Common myeloid progenitor, CD34-positive (primary cell): Measurements from ENCODE around the gene STK10.
"Not testable (repeated sequence)": the region's sequence is repeated elsewhere in the genome, so short reads cannot be mapped to it uniquely, and the experiment has no call there.

Experiments
- CTCF ChIA-PET: fragments of 350-600 bp; sonication (Branson Sonifier 250); formaldehyde crosslinking; loops from one replicate; lab custom pipeline; 2021; ENCODE audit warnings: antibody characterized with exemption; lab: Charles Lee
- POLR2A ChIA-PET: fragments of 350-600 bp; sonication (Branson Sonifier 250); formaldehyde crosslinking; loops from one replicate; lab custom pipeline; 2021; ENCODE audit warnings: antibody characterized with exemption; lab: Charles Lee
- DNase-seq, 3 donors: peaks; one replicate each; pipeline versions ENCODE4 v3.0.0 to v3.0.0-alpha.2; 2013
- H3K27ac ChIP-seq, 2 experiments: 1 replicate in 1 of 2; 2 replicates in 1 of 2; pipeline ENCODE4 v1.7.0; 2013; ENCODE audit warnings: inconsistent platforms in 2 of 2, low read length in 2 of 2, mild to moderate bottlenecking in 2 of 2, low read depth in 1 of 2, moderate library complexity in 1 of 2; ENCODE audit not compliant: severe bottlenecking in 2 of 2, insufficient read depth in 1 of 2, poor library complexity in 1 of 2
- H3K27me3 ChIP-seq, 5 experiments: replicated peaks in 2 of 5; 1 replicate in 3 of 5; 2 replicates in 2 of 5; pipeline versions ENCODE4 v1.6.1 to v1.7.0; 2013; ENCODE audit warnings: low read length in 4 of 5, mild to moderate bottlenecking in 2 of 5, moderate library complexity in 2 of 5, inconsistent platforms in 1 of 5; ENCODE audit not compliant: insufficient read depth in 5 of 5, control insufficient read depth in 4 of 5
- H3K36me3 ChIP-seq, 4 experiments: 1 replicate in 2 of 4; 2 replicates in 2 of 4; pipeline versions ENCODE4 v1.6.1 to v1.7.0; 2013; ENCODE audit warnings: low read length in 3 of 4, control low read depth in 1 of 4, mild to moderate bottlenecking in 1 of 4; ENCODE audit not compliant: control insufficient read depth in 4 of 4, insufficient read depth in 4 of 4
- H3K4me1 ChIP-seq, 4 experiments: 1 replicate in 3 of 4; 2 replicates in 1 of 4; pipeline versions ENCODE4 v1.6.1 to v1.7.1; 2013; ENCODE audit warnings: low read length in 3 of 4, mild to moderate bottlenecking in 3 of 4, control low read depth in 1 of 4, inconsistent platforms in 1 of 4, moderate library complexity in 1 of 4; ENCODE audit not compliant: control insufficient read depth in 4 of 4, insufficient read depth in 4 of 4; ENCODE audit errors: control extremely low read depth in 1 of 4
- H3K4me3 ChIP-seq, 7 experiments: 1 replicate in 4 of 7; 2 replicates in 3 of 7; pipeline versions ENCODE4 v1.5.1 to v1.7.0; 2013; ENCODE audit warnings: mild to moderate bottlenecking in 7 of 7, low read length in 6 of 7, moderate library complexity in 6 of 7, inconsistent platforms in 2 of 7, low read depth in 2 of 7, control low read depth in 1 of 7; ENCODE audit not compliant: insufficient read depth in 4 of 7, control insufficient read depth in 1 of 7; ENCODE audit errors: extremely low read depth in 1 of 7
- H3K9me3 ChIP-seq, 5 experiments: 1 replicate in 4 of 5; 2 replicates in 1 of 5; pipeline versions ENCODE4 v1.6.1 to v1.7.1; 2013; ENCODE audit warnings: low read length in 4 of 5, mild to moderate bottlenecking in 2 of 5, inconsistent platforms in 1 of 5, low read depth in 1 of 5, moderate library complexity in 1 of 5; ENCODE audit not compliant: control insufficient read depth in 4 of 5, insufficient read depth in 2 of 5; ENCODE audit errors: control extremely low read depth in 1 of 5
- WGBS: methylation state at CpG from one replicate; pipeline ENCODE4 v1.1.5; 2013; ENCODE audit not compliant: insufficient coverage; 5-methylcytosine and 5-hydroxymethylcytosine counted together

Gene STK10

GRCh38 chr5:172035049-172035448 is 153.0 kb downstream of the STK10 start:
- ChIA-PET CTCF (interaction anchor here (1.4 to 4.8 kb wide), 4 partner anchors 18 to 616 kb away, joined by 3 to 27 read pairs (median 10); partner anchors contain the start of gene FGF18), POLR2A (no interaction called here)
- Histone ChIP-seq H3K9me3 (peaks cover 0 to 5% (median 3%) of the 10 kb centered on the region in 5 experiments), H3K27me3 (no peaks in the 10 kb centered on the region), H3K4me3 (peak overlapping the region in 1 of 7 experiments; percentile 18), H3K4me1 (peaks cover 3 to 9% (median 6%) of the 10 kb centered on the region in 4 experiments), H3K36me3 (no peaks in the 10 kb centered on the region), H3K27ac (no peak overlapping the region)
- WGBS, result 7% methylated on average over 2 of the region's 2 CpGs
- DNase-seq, result peak in 2 of 3 donors; percentile 25 to 29

GRCh38 chr5:172031894-172032461 is 156.0 kb downstream of the STK10 start:
- peaks cover 0 to 5% (median 0%) of the 10 kb centered on the region in 5 experiments for H3K9me3 ChIP-seq
- 100% methylated on average over 4 of the region's 4 CpGs for WGBS
- no peak overlapping the region for H3K4me3 ChIP-seq
- no peak overlapping the region for H3K27ac ChIP-seq
- H3K4me1 ChIP-seq, result peaks cover 3 to 9% (median 6%) of the 10 kb centered on the region in 4 experiments
- ChIA-PET CTCF (interaction anchor here (1.0 kb wide), 1 partner anchor 12 kb away, joined by 4 read pairs; no protein-coding TSS in a partner anchor), POLR2A (no interaction called here)
- DNase-seq, result no peak
- H3K36me3 ChIP-seq, result no peaks in the 10 kb centered on the region
- no peaks in the 10 kb centered on the region for H3K27me3 ChIP-seq

GRCh38 chr5:172029876-172030275 is 158.1 kb downstream of the STK10 start:
- Histone ChIP-seq H3K4me1 (peaks cover 0 to 3% (median 1%) of the 10 kb centered on the region in 4 experiments), H3K36me3 (no peaks in the 10 kb centered on the region), H3K27ac (no peak overlapping the region), H3K27me3 (no peaks in the 10 kb centered on the region), H3K9me3 (peaks cover 0 to 5% (median 0%) of the 10 kb centered on the region in 5 experiments), H3K4me3 (no peak overlapping the region)
- DNase-seq, result no peak
- CTCF ChIA-PET, result interaction anchor here (1.2 kb wide), 1 partner anchor 120 kb away, joined by 3 read pairs; no protein-coding TSS in a partner anchor
- POLR2A ChIA-PET, result no interaction called here

- no peak for DNase-seq
- Histone ChIP-seq H3K9me3 (peaks cover 0 to 5% (median 0%) of the 10 kb centered on the region in 5 experiments), H3K27ac (no peak overlapping the region), H3K36me3 (no peaks in the 10 kb centered on the region), H3K4me1 (no peaks in the 10 kb centered on the region), H3K27me3 (no peaks in the 10 kb centered on the region), H3K4me3 (no peak overlapping the region)
- CTCF ChIA-PET, result no interaction called here
- 96% methylated on average over 4 of the region's 4 CpGs for WGBS
- POLR2A ChIA-PET, result no interaction called here
Observed at GRCh38 chr5:172028167-172028566, 159.9 kb downstream of the STK10 start.

- CTCF ChIA-PET, result interaction anchor here (0.6 to 1.5 kb wide), 7 partner anchors 10 to 110 kb away, joined by 3 to 7 read pairs (median 4); no protein-coding TSS in a partner anchor
- POLR2A ChIA-PET, result not testable (repeated sequence)
- 100% methylated on average over 6 of the region's 10 CpGs for whole genome bisulfite sequencing
Observed at GRCh38 chr5:172020110-172020786, 167.8 kb downstream of the STK10 start.

GRCh38 chr5:172015346-172015745 is 172.7 kb downstream of the STK10 start:
- POLR2A ChIA-PET, result no interaction called here
- DNase-seq, result no peak
- CTCF ChIA-PET, result no interaction called here

More at GRCh38 chr5:172020110-172020786, 167.8 kb downstream of the STK10 start:
- not testable (repeated sequence) for H3K27me3 ChIP-seq, H3K36me3 ChIP-seq, DNase-seq, H3K4me3 ChIP-seq, H3K27ac ChIP-seq, H3K9me3 ChIP-seq, H3K4me1 ChIP-seq

GRCh38 chr5:172010278-172010677 is 177.7 kb downstream of the STK10 start:
- ChIA-PET POLR2A (no interaction called here), CTCF (interaction anchor here (0.6 to 7.8 kb wide), 11 partner anchors 10 to 99 kb away, joined by 3 to 67 read pairs (median 4); no protein-coding TSS in a partner anchor)
- peaks cover 3 to 18% (median 15%) of the 10 kb centered on the region in 4 experiments for H3K4me1 ChIP-seq
- H3K9me3 ChIP-seq, result no peaks in the 10 kb centered on the region
- DNase-seq, result peak in 2 of 3 donors; percentile 48 to 60
- 83% methylated on average over 1 of the region's 2 CpGs for WGBS
- H3K4me3 ChIP-seq, result no peak overlapping the region
- H3K36me3 ChIP-seq, result no peaks in the 10 kb centered on the region
- H3K27ac ChIP-seq, result no peak overlapping the region
- H3K27me3 ChIP-seq, result no peaks in the 10 kb centered on the region

More at GRCh38 chr5:172015346-172015745, 172.7 kb downstream of the STK10 start:
- peaks cover 0 to under 1% (median 0%) of the 10 kb centered on the region in 4 experiments for H3K4me1 ChIP-seq
- no peak overlapping the region for H3K4me3 ChIP-seq
- H3K27me3 ChIP-seq, result no peaks in the 10 kb centered on the region
- H3K36me3 ChIP-seq, result no peaks in the 10 kb centered on the region
- H3K27ac ChIP-seq, result no peak overlapping the region
- WGBS, result 96% methylated on average over 3 of the region's 4 CpGs
- no peaks in the 10 kb centered on the region for H3K9me3 ChIP-seq
